HG03280 (cell line): ENCODE results near the gene ARFIP1.

ENCODE experiments used
- ATAC-seq: cut with Tn5 transposase; IDR thresholded peaks from one replicate; pipeline ENCODE4 v1.9.1; 2021; ENCODE audit warnings: mild to moderate bottlenecking, moderate library complexity; ENCODE audit not compliant: unreplicated experiment

Gene ARFIP1

DNA sequence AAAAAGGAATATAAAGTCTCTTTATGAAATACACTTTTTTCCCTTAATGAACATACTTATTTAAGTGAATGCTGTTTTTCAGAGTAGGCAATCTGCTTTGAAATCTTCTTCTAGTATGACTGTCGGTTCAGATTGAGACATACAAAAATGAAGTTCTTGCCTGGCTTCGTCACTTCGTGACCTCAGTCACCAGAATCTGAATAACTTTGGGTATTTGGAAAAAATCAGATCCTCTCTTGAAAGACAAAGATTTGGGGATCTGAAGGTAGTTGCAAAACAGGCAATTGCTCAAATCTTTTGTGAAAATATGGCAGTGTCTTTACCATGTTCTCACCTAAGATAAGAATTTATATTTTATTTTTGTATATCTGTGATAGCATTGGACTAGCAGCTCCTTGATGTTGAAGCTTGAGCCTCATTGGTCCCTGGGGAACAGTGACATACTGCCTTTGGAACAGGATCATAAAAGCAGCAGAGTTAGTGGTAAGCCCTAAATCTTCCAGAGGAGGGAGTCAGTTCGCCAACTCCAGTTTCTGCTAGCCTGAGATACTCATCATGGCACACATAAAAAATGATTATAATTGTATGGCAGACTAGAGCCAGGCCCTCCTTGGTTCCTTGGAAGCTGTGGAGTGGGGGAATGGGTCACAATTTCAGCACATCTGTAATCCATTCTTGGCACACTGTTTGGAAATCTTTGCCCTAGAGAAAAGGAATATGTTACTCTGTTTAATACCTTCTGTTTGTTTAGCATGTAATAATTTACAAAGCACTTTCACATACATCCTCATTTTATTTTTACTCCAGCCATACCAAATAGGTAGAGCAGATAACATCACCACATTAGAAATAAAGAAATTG lies 5.0 kb downstream of the ARFIP1 start:
- ATAC-seq = no peak

DNA sequence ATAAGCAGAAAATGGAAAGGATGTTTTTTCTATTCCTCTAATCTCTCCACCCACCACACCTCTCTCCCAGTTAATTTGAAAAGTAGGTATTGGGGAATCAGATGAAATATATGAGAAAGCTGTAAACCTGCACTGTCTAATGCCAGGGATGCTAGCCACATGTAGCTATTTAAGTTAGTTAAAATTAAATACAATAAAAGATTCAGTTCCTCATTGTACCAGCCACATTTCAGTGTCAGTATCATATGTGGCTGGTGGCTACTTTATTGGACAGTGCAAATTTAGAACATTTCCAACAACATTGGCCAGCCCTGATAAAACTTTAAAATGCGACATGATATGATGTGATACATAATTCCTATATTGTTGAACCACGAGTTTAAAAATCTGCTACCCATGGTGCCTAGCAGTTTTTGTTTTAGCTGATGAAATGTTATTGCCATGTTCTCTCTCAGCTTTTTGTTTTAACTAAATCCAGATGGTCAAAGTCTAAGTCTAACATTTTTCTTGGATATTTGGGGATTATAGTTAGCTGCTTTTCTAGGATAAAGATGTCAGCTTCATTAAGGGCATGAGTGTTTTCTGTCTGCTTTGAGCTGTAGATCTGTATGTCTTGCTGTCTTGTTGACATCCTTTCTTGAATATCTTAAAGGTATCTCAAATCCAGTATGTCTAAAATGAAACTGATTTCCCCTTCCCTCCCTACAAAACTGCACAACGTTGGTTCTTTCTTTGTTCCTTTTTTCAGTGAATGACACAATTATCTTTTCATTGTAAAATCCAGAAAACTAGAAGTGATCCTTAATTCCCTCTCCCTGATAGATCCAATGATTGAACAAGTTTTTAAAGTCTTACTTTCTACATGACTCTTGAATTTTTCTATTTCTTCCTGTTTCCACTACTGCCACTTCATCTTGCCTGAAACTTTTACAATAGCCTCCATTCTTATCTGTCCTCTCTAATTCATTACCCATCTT lies 6.2 kb downstream of the ARFIP1 start:
- ATAC-seq = no peak

DNA sequence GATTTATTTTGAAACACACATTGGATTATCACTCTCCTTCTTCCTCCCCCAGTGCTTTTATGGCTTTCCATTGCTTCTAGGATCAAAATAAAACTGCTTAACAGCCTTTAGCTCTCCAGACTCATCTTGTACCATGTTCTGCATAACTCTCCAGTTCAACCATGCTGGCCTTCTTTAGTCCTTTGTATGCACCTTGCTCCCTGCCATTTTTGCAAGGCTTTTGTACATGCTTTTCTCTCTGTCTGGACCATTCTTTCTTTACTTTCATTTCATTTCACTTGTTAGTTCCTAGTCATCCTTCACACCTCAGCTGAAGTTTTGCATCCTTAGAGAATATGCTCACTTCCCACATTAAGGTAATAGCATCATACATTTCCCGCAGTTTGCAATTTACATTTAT lies 6.9 kb downstream of the ARFIP1 start:
- ATAC-seq = no peak

- no peak for ATAC-seq
Observed at GRCh38 chr4:152795891-152796290, 16.1 kb downstream of the ARFIP1 start.

DNA sequence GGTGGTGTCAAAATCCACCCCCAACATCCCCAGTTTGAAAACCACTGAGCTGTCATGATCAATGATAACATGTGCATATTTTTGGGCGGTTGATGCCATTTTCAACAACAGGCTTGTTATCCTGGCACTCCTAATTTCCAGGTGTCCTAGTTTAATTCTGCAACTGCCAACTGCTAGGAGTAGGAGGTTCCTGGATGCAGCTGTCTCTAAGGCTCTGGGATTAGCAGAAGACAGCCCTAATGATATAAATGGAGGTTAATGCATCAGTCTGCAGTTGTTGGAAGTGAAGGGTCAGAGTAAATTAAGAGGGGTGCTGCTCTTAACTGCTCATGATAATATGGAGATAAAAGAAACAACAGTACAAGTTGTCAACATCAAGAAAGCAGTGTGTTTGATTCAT lies 23.8 kb downstream of the ARFIP1 start:
- no peak for ATAC-seq

- ATAC-seq = no peak
Observed at GRCh38 chr4:152805071-152805650, 25.4 kb downstream of the ARFIP1 start.

GRCh38 chr4:152805818-152806217 lies 26.1 kb downstream of the ARFIP1 start:
- no peak for ATAC-seq

DNA sequence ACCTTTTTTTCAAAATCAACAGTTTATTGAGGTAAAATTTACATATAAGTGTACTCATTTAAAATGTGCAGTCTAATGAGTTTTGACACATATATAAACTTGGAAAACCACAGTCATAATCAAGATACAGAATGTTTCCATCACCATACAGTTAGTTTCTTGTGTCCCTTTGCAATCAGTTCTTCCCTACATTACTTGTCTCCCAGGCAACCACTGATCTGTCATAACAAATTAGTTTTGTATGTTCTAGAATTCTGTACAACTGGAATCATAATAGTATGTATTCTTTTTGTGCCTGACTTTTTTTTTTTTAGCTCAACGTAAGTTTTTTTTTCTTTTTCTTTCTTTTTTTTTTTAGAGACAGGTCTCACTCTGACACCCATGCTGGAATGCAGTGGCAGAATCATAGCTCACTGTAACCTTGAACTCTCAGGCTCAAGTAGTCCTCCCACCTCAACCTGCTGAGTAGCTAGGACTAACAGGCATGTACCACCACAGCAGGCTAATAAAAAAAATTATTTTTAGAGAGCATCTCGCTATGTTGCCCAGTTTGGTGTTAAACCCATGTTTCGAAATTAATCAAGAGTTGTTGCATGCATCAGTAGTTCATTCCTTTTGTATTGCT lies 26.9 kb downstream of the ARFIP1 start:
- no peak for ATAC-seq

- ATAC-seq = no peak
Observed at GRCh38 chr4:152807294-152807829, 27.6 kb downstream of the ARFIP1 start.

DNA sequence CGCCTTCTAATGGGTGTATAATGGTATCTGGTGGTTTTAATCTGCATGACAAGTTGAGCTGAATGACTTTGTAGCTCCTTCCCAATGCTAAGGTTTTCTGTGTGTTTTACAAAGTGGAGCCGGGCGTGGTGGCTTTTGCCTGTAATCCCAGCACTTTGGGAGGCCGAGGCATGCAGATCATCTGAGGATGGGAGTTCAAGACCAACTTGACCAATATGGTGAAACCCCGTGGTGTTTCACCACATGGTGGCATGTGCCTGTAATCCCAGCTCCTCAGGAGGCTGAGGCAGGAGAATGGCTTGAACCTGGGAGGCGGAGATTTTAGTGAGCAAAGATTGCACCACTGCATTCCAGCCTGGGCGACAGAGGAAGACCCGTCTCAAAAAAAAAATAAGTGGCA lies 28.9 kb downstream of the ARFIP1 start:
- no peak for ATAC-seq

GRCh38 chr4:152810715-152811287 lies 31.0 kb downstream of the ARFIP1 start:
- ATAC-seq = no peak

DNA sequence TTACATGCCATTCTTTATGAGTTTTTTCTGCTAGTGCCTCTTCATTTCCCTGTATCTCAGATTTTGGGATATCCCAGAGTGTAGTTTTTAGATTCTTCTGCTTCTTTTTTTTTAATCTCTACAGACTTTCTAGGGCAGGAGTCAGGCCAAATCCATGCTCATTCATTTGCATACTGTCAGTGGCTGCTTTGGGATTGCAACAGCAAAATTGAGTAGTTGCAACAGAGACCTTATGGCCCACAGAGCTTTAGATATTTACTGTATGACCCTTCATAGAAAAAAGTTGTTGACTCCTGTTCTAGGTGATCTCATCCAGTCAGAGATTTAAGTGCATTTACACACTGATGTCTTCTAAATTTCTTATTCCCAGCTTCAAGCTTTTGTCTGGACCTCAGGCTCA lies 35.3 kb downstream of the ARFIP1 start:
- ATAC-seq = no peak

- ATAC-seq = no peak
Observed at GRCh38 chr4:152817331-152817730, 37.6 kb downstream of the ARFIP1 start.

DNA sequence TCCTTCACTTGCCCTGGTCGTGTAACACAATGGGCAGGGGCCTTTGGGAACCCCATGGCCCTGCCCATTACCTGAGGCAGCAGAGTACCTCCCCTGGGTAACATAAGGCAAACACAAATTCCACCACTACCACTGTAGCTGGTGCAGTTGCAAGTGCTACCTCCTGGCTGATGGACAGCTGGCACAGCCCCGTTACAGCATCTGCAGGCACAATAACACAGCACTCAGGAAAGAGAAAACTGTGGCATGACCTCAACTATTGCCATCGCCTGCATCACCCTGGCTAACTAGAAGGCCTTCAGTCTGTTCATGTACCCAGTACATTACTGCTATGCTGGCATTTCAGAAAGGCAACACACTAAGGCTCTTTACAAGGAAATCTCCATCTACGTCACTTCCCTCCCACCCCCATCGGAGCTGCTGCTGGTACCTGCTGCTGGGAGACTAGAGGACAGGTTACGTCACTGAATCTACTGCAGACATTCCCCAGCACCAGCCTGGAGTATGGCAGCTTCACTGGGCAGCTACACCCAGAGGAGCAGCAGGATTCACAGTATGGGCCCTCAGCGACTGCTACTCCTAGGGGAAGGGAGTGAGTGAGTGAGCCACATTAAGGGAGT lies 39.4 kb downstream of the ARFIP1 start:
- ATAC-seq = no peak

DNA sequence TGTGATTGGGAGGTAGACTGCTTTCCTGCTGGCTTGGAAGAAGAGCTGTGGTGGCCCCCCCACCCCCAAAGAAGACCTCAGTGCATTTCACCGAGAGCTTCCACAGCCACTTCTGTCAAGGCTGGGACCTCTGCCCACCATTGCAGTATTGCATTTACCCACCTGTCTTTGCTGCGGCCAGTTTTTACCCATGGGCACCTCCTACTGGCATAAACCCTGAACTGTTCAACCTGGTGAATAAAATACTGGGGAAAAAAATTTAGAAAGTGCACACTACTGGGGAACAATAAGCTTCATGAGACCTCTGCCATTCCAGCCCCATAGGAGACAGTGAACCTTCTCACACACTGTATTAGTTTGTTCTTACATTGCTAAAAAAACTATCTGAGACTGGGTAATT lies 40.3 kb downstream of the ARFIP1 start:
- ATAC-seq = no peak

- no peak for ATAC-seq
Observed at GRCh38 chr4:152822323-152822722, 42.6 kb downstream of the ARFIP1 start.

DNA sequence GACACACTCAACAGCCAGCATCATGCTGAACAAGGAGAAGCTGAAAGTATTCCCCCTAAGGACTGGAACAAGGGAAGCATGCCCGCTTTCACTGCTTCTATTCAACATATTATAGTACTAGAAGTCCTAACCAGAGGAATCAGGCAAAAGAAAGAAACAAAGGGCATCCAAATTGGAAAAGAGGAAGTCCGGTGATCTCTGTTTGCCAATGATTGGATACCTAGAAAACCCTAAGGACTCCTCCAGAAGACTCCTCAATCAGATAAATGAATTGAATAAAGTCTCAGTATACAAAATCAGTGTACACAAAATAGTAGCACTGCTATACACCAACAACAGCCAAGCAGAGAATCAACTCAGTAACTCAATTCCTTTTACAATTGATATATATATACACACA lies 44.8 kb downstream of the ARFIP1 start:
- ATAC-seq = no peak

DNA sequence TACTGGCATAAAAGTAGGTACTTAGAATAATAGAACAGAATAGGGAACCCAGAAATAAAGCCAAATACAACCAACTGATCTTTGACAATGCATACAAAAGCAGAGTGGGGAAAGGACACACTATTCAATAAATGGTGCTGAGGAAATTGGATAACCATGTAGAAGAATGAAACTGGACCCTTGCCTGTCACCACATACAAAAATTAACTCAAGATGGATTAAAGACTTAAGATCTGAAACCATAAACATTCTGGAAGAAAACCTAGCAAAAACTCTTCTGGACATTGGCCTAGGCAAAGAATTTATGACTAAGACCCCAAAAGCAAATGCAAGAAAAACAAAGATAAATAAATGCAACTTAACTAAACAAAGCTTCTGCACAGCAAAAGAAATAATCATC lies 45.6 kb downstream of the ARFIP1 start:
- ATAC-seq = no peak

DNA sequence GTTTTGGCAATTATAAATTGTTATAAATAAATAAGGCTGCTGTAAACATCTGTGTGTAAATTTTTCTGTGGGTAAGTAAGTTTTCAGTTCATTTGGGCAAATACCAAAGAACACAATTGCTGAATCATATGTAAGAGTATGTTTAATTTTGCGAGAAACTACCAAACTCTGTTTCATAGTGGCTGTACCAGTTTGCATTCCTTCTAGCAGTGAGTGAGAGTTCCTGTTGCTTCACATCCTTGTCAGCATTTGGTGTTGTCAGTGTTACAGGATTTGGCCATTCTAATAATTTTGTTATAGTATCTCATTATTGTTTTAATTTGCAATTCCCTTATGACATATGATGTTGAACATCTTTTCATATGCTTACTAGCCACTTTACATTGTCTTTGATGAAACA lies 48.4 kb downstream of the ARFIP1 start:
- no peak for ATAC-seq

DNA sequence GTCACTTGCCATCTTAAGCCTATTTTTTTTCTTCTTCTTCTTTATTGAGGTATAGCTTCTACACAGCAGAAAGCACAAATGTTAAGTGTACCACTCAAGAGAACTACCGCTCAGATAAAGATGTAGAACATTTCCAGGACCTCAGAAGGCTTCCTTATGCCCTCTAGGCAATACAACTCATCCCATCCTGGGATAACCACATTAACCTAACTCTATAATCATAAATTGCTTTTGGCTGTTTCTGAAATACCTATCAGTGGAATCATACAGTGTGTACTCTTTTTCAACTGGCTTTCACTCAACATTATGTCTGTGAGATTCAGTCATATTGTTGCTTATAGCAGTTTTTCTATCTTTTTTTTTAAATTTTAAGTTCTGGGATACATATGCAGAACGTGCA lies 51.7 kb downstream of the ARFIP1 start:
- no peak for ATAC-seq
